ENCODE measurements around the gene ATP1A4. TPM values are rescaled to one million over a fixed set of nuclear protein-coding genes. Genes with fewer than 3 reads are reported as not detected.
A peak's percentile ranks its signal among the peaks of the same experiment; 100 is the strongest.

ATP1A4 gene
- total and polyA plus RNA-seq, 4 donors: 0.10 to 2.6 (median 1.3) TPM

DNA sequence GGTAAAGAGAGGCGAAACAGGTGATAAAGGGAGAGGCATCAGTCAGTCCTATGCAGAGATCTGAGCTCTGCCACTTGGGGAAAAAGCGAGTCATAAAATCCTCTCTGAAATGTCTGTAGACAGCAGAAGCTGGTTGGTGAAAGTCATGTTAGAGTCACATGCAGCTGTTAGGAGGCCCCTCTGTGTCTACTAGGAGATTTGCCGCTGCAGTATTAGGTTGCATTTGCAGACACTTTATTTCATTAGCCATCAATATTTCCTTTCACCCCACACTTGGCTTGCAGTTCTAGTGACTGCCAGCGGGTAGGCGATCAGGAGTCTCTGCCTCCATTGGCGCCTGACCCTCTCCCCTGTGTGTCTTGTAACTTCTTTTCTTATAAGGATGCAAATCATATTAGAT is 16.2 kb downstream of the ATP1A4 start:
- WGBS (ENCODE audit: insufficient coverage): 100% methylated on average over 2 of the region's 6 CpGs
- H3K27ac ChIP-seq (ENCODE audit: low read depth, low read length): no peak overlapping the region

GRCh38 chr1:160168016-160168415 is 16.6 kb downstream of the ATP1A4 start:
- H3K27ac ChIP-seq (ENCODE audit: low read depth, low read length): no peak overlapping the region
- H3K36me3 ChIP-seq (ENCODE audit: control insufficient read depth, insufficient read depth, low read length): no peaks in the 10 kb centered on the region
- H3K27me3 ChIP-seq (ENCODE audit: control insufficient read depth, insufficient read depth, low read length): no peaks in the 10 kb centered on the region
- 60% methylated on average over 1 of the region's 5 CpGs for WGBS (ENCODE audit: insufficient coverage)
- peaks cover 16% of the 10 kb centered on the region for H3K4me1 ChIP-seq (ENCODE audit: control insufficient read depth, insufficient read depth, low read length)
- H3K4me3 ChIP-seq (ENCODE audit: low read depth, low read length): no peak overlapping the region
- DNase-seq (ENCODE audit: low read depth in 4 of 6, low spot score in 6 of 6): peak in 1 of 6 donors; percentile 48
- no peaks in the 10 kb centered on the region for H3K9me3 ChIP-seq (ENCODE audit: control insufficient read depth, insufficient read depth, low read length)

More for the DNA sequence above, 16.2 kb downstream of the ATP1A4 start:
- Histone ChIP-seq H3K27me3 (ENCODE audit: control insufficient read depth, insufficient read depth, low read length) (no peaks in the 10 kb centered on the region), H3K9me3 (ENCODE audit: control insufficient read depth, insufficient read depth, low read length) (no peaks in the 10 kb centered on the region), H3K4me1 (ENCODE audit: control insufficient read depth, insufficient read depth, low read length) (peaks cover 16% of the 10 kb centered on the region), H3K4me3 (ENCODE audit: low read depth, low read length) (no peak overlapping the region), H3K36me3 (ENCODE audit: control insufficient read depth, insufficient read depth, low read length) (no peaks in the 10 kb centered on the region)
- DNase-seq (ENCODE audit: low read depth in 4 of 6, low spot score in 6 of 6): no peak

GRCh38 chr1:160168609-160169369 is 17.4 kb downstream of the ATP1A4 start:
- no peaks in the 10 kb centered on the region for H3K27me3 ChIP-seq (ENCODE audit: control insufficient read depth, insufficient read depth, low read length)
- H3K4me1 ChIP-seq (ENCODE audit: control insufficient read depth, insufficient read depth, low read length): peaks cover 16% of the 10 kb centered on the region
- WGBS (ENCODE audit: insufficient coverage): 55% methylated on average over 7 of the region's 13 CpGs
- H3K9me3 ChIP-seq (ENCODE audit: control insufficient read depth, insufficient read depth, low read length): no peaks in the 10 kb centered on the region
- peak in 2 of 6 donors; percentile 43 to 44 for DNase-seq (ENCODE audit: low read depth in 4 of 6, low spot score in 6 of 6)
- no peaks in the 10 kb centered on the region for H3K36me3 ChIP-seq (ENCODE audit: control insufficient read depth, insufficient read depth, low read length)
- peak overlapping the region; percentile 0 for H3K27ac ChIP-seq (ENCODE audit: low read depth, low read length)
- H3K4me3 ChIP-seq (ENCODE audit: low read depth, low read length): no peak overlapping the region

- no peaks in the 10 kb centered on the region for H3K9me3 ChIP-seq (ENCODE audit: control insufficient read depth, insufficient read depth, low read length)
- H3K4me1 ChIP-seq (ENCODE audit: control insufficient read depth, insufficient read depth, low read length): peaks cover 16% of the 10 kb centered on the region
- H3K36me3 ChIP-seq (ENCODE audit: control insufficient read depth, insufficient read depth, low read length): no peaks in the 10 kb centered on the region
- peak in 2 of 6 donors; percentile 75 to 77 for DNase-seq (ENCODE audit: low read depth in 4 of 6, low spot score in 6 of 6)
- no peaks in the 10 kb centered on the region for H3K27me3 ChIP-seq (ENCODE audit: control insufficient read depth, insufficient read depth, low read length)
- 34% methylated on average over 14 of the region's 15 CpGs for WGBS (ENCODE audit: insufficient coverage)
- H3K27ac ChIP-seq (ENCODE audit: low read depth, low read length): peak overlapping the region; percentile 0
- H3K4me3 ChIP-seq (ENCODE audit: low read depth, low read length): no peak overlapping the region
Measured at GRCh38 chr1:160169553-160170399, 18.4 kb downstream of the ATP1A4 start.

GRCh38 chr1:160171354-160171753 is 20.0 kb downstream of the ATP1A4 start:
- Histone ChIP-seq H3K4me1 (ENCODE audit: control insufficient read depth, insufficient read depth, low read length) (peaks cover 16% of the 10 kb centered on the region), H3K27ac (ENCODE audit: low read depth, low read length) (no peak overlapping the region), H3K4me3 (ENCODE audit: low read depth, low read length) (no peak overlapping the region), H3K27me3 (ENCODE audit: control insufficient read depth, insufficient read depth, low read length) (no peaks in the 10 kb centered on the region), H3K36me3 (ENCODE audit: control insufficient read depth, insufficient read depth, low read length) (no peaks in the 10 kb centered on the region), H3K9me3 (ENCODE audit: control insufficient read depth, insufficient read depth, low read length) (no peaks in the 10 kb centered on the region)
- DNase-seq (ENCODE audit: low read depth in 4 of 6, low spot score in 6 of 6): no peak
- WGBS (ENCODE audit: insufficient coverage): 73% methylated on average over 2 of the region's 4 CpGs

GRCh38 chr1:160171980-160172379 is 20.6 kb downstream of the ATP1A4 start:
- Histone ChIP-seq H3K27me3 (ENCODE audit: control insufficient read depth, insufficient read depth, low read length) (no peaks in the 10 kb centered on the region), H3K27ac (ENCODE audit: low read depth, low read length) (no peak overlapping the region), H3K9me3 (ENCODE audit: control insufficient read depth, insufficient read depth, low read length) (no peaks in the 10 kb centered on the region), H3K4me1 (ENCODE audit: control insufficient read depth, insufficient read depth, low read length) (peaks cover 16% of the 10 kb centered on the region), H3K4me3 (ENCODE audit: low read depth, low read length) (no peak overlapping the region), H3K36me3 (ENCODE audit: control insufficient read depth, insufficient read depth, low read length) (no peaks in the 10 kb centered on the region)
- 24% methylated on average over 9 of the region's 9 CpGs for WGBS (ENCODE audit: insufficient coverage)
- DNase-seq (ENCODE audit: low read depth in 4 of 6, low spot score in 6 of 6): peak in 2 of 6 donors; percentile 24 to 32

DNA sequence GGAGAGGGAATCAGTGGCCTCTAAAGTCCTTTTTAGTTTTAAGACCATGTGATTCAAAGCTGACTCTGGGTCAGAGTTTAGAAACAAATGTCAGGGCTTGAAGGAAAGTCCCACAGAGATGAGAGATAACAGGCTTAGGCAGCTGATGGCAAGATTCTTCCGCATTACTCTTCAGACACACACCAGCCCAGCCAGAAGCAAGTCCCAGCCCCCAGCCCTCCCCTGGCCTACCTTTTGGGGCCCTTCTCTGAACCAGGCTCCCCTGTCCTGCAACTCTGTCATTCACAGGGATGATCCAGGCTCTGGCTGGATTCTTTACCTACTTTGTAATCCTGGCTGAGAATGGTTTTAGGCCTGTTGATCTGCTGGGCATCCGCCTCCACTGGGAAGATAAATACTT is 25.8 kb downstream of the ATP1A4 start:
- Histone ChIP-seq H3K27ac (ENCODE audit: low read depth, low read length) (no peak overlapping the region), H3K4me3 (ENCODE audit: low read depth, low read length) (no peak overlapping the region), H3K27me3 (ENCODE audit: control insufficient read depth, insufficient read depth, low read length) (no peaks in the 10 kb centered on the region), H3K4me1 (ENCODE audit: control insufficient read depth, insufficient read depth, low read length) (no peaks in the 10 kb centered on the region), H3K9me3 (ENCODE audit: control insufficient read depth, insufficient read depth, low read length) (no peaks in the 10 kb centered on the region), H3K36me3 (ENCODE audit: control insufficient read depth, insufficient read depth, low read length) (no peaks in the 10 kb centered on the region)
- DNase-seq (ENCODE audit: low read depth in 4 of 6, low spot score in 6 of 6): no peak
- WGBS (ENCODE audit: insufficient coverage): 85% methylated on average over 2 of the region's 2 CpGs

DNA sequence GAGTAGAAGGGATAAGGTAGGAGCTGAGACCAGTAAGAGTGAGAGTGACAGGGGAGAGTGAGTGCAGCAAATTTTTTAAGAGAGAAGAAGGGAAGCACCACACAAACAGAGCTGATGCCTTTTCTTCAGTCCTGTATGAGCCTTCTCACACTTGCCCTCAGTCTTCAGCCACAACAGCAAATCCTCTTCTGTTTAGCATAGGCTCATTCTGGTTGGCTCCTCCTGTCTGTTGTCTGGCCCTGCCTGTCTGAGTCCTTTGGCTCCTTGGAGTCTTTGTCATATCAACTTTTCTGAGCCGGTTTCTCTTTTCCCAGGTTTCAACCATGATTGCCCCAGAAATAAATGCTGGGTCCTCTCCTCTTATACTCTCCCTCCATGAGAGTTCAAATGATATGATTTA is 26.3 kb downstream of the ATP1A4 start:
- no peaks in the 10 kb centered on the region for H3K4me1 ChIP-seq (ENCODE audit: control insufficient read depth, insufficient read depth, low read length)
- WGBS (ENCODE audit: insufficient coverage): 80% methylated on average over 1 of the region's 1 CpG
- DNase-seq (ENCODE audit: low read depth in 4 of 6, low spot score in 6 of 6): no peak
- no peak overlapping the region for H3K4me3 ChIP-seq (ENCODE audit: low read depth, low read length)
- H3K36me3 ChIP-seq (ENCODE audit: control insufficient read depth, insufficient read depth, low read length): no peaks in the 10 kb centered on the region
- H3K27me3 ChIP-seq (ENCODE audit: control insufficient read depth, insufficient read depth, low read length): no peaks in the 10 kb centered on the region
- no peaks in the 10 kb centered on the region for H3K9me3 ChIP-seq (ENCODE audit: control insufficient read depth, insufficient read depth, low read length)
- H3K27ac ChIP-seq (ENCODE audit: low read depth, low read length): no peak overlapping the region

- Histone ChIP-seq H3K9me3 (ENCODE audit: control insufficient read depth, insufficient read depth, low read length) (no peaks in the 10 kb centered on the region), H3K27ac (ENCODE audit: low read depth, low read length) (no peak overlapping the region), H3K36me3 (ENCODE audit: control insufficient read depth, insufficient read depth, low read length) (no peaks in the 10 kb centered on the region), H3K4me3 (ENCODE audit: low read depth, low read length) (no peak overlapping the region), H3K4me1 (ENCODE audit: control insufficient read depth, insufficient read depth, low read length) (no peaks in the 10 kb centered on the region), H3K27me3 (ENCODE audit: control insufficient read depth, insufficient read depth, low read length) (no peaks in the 10 kb centered on the region)
- WGBS (ENCODE audit: insufficient coverage): 83% methylated on average over 1 of the region's 2 CpGs
- DNase-seq (ENCODE audit: low read depth in 4 of 6, low spot score in 6 of 6): no peak
Measured at GRCh38 chr1:160178731-160179130, 27.3 kb downstream of the ATP1A4 start.

Measured in spinal cord (tissue), 10 donors.